Measurements from ENCODE around the gene GADD45B. TPM values are rescaled to one million over a fixed set of nuclear protein-coding genes. Genes with fewer than 3 reads are reported as not detected.

The GADD45B gene
- total RNA-seq, 3 donors from 2014 or later (not counting 1 experiment from before 2014, with no cell fraction given): 198 to 247 (median 212) TPM

DNA sequence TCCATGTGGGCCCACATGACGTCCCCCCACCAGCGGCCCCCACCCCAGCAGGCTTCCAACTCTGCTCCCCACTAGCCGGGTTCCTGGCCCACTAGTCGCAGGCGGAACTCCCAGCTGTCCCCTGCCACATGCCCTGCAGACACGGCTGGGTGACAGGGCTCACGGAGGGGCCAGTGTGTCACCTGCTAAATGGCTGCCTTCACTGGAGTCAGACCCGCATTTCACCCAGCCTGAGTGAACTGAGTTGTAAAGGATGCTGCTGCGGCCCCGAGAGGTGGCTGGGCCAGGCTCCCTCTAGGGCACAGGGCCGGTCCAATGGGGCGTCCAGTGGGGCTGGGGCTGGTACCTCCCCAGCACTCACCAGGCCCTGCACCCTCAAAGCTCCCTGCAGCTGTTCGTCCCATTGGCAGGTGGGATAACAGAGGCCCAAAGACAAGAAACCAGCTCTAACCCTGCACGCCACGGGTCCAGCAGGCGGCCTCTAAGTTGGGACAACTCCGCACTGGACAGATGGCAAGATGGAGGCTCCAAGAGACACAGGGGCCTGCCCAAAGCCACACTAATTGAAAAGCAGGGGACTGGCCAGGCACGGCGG lies 22.4 kb upstream of the GADD45B start:
- no peak overlapping the region for H3K4me3 Mint-ChIP-seq
- no peak overlapping the region for H3K27ac ChIP-seq (ENCODE audit: low read length)
- intact Hi-C loops (cut with micrococcal nuclease): no loop called here

DNA sequence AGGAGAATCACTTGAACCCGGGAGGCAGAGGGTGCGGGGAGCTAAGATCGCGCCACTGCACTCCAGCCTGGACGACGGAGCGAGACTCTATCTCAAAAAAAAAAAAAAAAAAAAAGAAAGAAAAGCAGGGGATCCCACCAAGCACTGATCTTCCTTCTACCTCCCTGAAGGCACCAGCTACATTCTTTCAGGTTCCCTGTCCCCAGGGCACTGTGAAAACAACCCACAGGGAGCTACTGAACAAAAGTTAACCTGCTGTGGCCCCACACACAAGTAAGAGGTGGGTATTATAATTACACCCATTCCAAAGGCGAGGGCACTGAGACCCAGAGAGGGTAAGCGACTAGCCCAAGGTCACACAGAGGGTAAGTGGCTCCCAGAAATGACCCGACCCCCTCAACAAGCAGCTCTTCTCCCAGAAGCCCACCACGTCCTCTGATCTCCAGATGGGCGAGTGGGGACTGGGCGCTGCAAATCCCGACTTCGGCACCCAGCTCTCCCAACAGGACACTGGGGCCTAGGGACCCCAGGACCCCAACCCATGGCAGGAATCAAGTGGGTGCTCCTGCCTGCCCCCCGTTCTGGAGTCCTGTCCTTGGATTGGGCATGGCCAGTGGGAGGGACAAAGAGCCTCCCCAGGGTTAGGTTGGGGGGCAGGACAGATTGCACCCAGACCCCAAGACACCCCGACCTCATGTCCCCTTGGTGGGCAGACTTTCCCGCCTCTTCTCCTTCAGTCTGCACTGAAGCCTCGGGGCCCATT lies 21.5 kb upstream of the GADD45B start:
- 90% methylated on average over 18 of the region's 19 CpGs for WGBS (ENCODE audit: insufficient coverage)
- H3K9me3 Mint-ChIP-seq: no peaks in the 10 kb centered on the region
- no peaks in the 10 kb centered on the region for H3K27me3 Mint-ChIP-seq (ENCODE audit: low read depth in 2 of 2)
- Histone ChIP-seq H3K36me3 (ENCODE audit: control insufficient read depth, insufficient read depth, low read length) (no peaks in the 10 kb centered on the region), H3K27ac (ENCODE audit: low read length) (no peak overlapping the region), H3K27me3 (ENCODE audit: control insufficient read depth, insufficient read depth, low read length) (no peaks in the 10 kb centered on the region), H3K4me1 (ENCODE audit: control insufficient read depth, insufficient read depth, low read length) (peaks cover 18% of the 10 kb centered on the region), H3K4me3 (ENCODE audit: low read length) (no peak overlapping the region), H3K9me3 (ENCODE audit: control insufficient read depth, insufficient read depth, low read length) (no peaks in the 10 kb centered on the region)
- peak overlapping the region; percentile 78 for H3K4me3 Mint-ChIP-seq
- TF ChIP-seq, protein P1, sequence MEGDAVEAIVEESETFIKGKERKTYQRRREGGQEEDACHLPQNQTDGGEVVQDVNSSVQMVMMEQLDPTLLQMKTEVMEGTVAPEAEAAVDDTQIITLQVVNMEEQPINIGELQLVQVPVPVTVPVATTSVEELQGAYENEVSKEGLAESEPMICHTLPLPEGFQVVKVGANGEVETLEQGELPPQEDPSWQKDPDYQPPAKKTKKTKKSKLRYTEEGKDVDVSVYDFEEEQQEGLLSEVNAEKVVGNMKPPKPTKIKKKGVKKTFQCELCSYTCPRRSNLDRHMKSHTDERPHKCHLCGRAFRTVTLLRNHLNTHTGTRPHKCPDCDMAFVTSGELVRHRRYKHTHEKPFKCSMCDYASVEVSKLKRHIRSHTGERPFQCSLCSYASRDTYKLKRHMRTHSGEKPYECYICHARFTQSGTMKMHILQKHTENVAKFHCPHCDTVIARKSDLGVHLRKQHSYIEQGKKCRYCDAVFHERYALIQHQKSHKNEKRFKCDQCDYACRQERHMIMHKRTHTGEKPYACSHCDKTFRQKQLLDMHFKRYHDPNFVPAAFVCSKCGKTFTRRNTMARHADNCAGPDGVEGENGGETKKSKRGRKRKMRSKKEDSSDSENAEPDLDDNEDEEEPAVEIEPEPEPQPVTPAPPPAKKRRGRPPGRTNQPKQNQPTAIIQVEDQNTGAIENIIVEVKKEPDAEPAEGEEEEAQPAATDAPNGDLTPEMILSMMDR (IDR thresholded peaks at IDR 0.05): no peak
- no peaks in the 10 kb centered on the region for H3K36me3 Mint-ChIP-seq
- H3K27ac Mint-ChIP-seq: peak overlapping the region; percentile 84 to 91
- intact Hi-C loops (cut with micrococcal nuclease): no loop called here
- DNase-seq (no peak), ATAC-seq (no peak)
- peaks cover 0 to 20% of the 10 kb centered on the region in 2 donors for H3K4me1 Mint-ChIP-seq

More for the DNA sequence above, 22.4 kb upstream of the GADD45B start:
- H3K4me1 Mint-ChIP-seq: peaks cover 0 to 20% of the 10 kb centered on the region in 2 donors
- H3K9me3 ChIP-seq (ENCODE audit: control insufficient read depth, insufficient read depth, low read length): no peaks in the 10 kb centered on the region
- H3K9me3 Mint-ChIP-seq: no peaks in the 10 kb centered on the region
- DNase-seq (no peak), ATAC-seq (no peak)
- H3K36me3 Mint-ChIP-seq: no peaks in the 10 kb centered on the region
- peak overlapping the region; percentile 48 to 91 for H3K27ac Mint-ChIP-seq
- H3K27me3 ChIP-seq (ENCODE audit: control insufficient read depth, insufficient read depth, low read length): no peaks in the 10 kb centered on the region
- no peak overlapping the region for H3K4me3 ChIP-seq (ENCODE audit: low read length)
- no peaks in the 10 kb centered on the region for H3K36me3 ChIP-seq (ENCODE audit: control insufficient read depth, insufficient read depth, low read length)
- WGBS (ENCODE audit: insufficient coverage): 94% methylated on average over 19 of the region's 19 CpGs
- TF ChIP-seq, protein P1 (IDR thresholded peaks at IDR 0.05): no peak
- no peaks in the 10 kb centered on the region for H3K27me3 Mint-ChIP-seq (ENCODE audit: low read depth in 2 of 2)
- peaks cover 18% of the 10 kb centered on the region for H3K4me1 ChIP-seq (ENCODE audit: control insufficient read depth, insufficient read depth, low read length)

DNA sequence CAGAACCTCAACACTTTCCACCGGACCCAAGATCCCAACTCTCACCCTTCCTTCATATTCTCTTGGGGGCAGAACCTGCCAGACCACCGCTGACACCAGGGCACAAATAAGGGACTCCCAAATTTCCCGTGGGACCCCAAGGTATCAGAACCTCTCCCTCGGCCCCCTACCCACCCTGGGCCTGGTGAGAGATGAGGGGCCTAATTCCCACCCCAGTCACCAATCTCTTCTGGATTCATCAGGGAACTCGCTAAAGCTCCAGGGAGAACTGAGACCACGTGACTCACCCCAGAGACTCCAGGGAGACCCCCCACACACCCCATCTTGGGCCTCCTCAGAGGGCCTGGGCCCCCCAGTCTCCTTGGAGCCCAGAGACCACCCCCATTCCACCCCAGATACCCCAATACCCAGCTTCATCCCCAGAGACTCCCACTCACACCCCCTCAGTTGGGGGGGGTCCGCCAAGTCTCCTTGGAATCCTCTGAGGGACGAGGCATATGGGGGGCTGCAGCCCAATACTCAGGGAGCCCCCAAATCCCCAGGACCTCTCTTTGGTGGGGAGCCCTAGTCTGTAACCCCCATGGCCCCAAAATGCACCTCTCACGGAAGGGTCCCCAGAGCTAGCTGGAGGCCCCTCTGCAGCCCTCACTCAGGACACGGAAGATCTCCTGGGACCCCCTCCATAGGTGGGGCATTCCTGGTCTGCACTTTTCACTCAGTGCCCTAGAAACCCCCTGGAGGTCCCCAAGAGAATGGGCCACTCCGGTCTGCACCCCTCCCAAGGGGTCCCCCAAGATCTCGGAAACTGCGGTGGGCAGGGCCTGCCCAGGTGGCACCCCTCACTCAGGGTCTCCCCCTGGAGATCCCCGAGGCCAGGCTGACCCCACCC lies 20.7 kb upstream of the GADD45B start:
- H3K4me3 ChIP-seq (ENCODE audit: low read length): peak overlapping the region; percentile 53
- Mint-ChIP-seq H3K36me3 (no peaks in the 10 kb centered on the region), H3K27ac (peak overlapping the region; percentile 84 to 91), H3K4me1 (peaks cover 0 to 20% of the 10 kb centered on the region in 2 donors), H3K4me3 (peak overlapping the region; percentile 78), H3K27me3 (ENCODE audit: low read depth in 2 of 2) (no peaks in the 10 kb centered on the region), H3K9me3 (no peaks in the 10 kb centered on the region)
- H3K9me3 ChIP-seq (ENCODE audit: control insufficient read depth, insufficient read depth, low read length): no peaks in the 10 kb centered on the region
- WGBS (ENCODE audit: insufficient coverage): 68% methylated on average over 14 of the region's 14 CpGs
- intact Hi-C loops (cut with micrococcal nuclease): no loop called here
- ATAC-seq: no peak
- peak overlapping the region; percentile 23 for H3K27ac ChIP-seq (ENCODE audit: low read length)
- H3K4me1 ChIP-seq (ENCODE audit: control insufficient read depth, insufficient read depth, low read length): peaks cover 18% of the 10 kb centered on the region
- no peak for DNase-seq
- no peaks in the 10 kb centered on the region for H3K27me3 ChIP-seq (ENCODE audit: control insufficient read depth, insufficient read depth, low read length)
- TF ChIP-seq, protein P1 (IDR thresholded peaks at IDR 0.05): no peak
- H3K36me3 ChIP-seq (ENCODE audit: control insufficient read depth, insufficient read depth, low read length): no peaks in the 10 kb centered on the region

All from natural killer cell (primary cell).